Sigmoid colon (tissue), 4 donors: ENCODE results near the gene TEKT5.

Experiments
- POLR2A ChIP-seq, 2 donors: fragments of 450-650 bp; IDR thresholded peaks; one replicate each; pipeline ENCODE4 v1.6.1; 2016; ENCODE audit warnings: antibody characterized with exemption in 2 of 2, mild to moderate bottlenecking in 2 of 2, moderate library complexity in 2 of 2
- POLR2AphosphoS5 ChIP-seq, 4 donors: sonication (generic); formaldehyde crosslinking; IDR thresholded peaks; one replicate each; pipeline ENCODE4 v1.6.1; 2017; ENCODE audit warnings: antibody characterized with exemption in 4 of 4
- TF ChIP-seq, protein P1 (sequence below), 4 experiments: fragments of 450-650 bp in 3 of 4; fragments of 200-600 bp in 1 of 4; IDR thresholded peaks; one replicate each; pipeline ENCODE4 v1.5.1; 2016 to 2019; ENCODE audit warnings: antibody characterized with exemption in 4 of 4, mild to moderate bottlenecking in 3 of 4, moderate library complexity in 2 of 4

DNA sequence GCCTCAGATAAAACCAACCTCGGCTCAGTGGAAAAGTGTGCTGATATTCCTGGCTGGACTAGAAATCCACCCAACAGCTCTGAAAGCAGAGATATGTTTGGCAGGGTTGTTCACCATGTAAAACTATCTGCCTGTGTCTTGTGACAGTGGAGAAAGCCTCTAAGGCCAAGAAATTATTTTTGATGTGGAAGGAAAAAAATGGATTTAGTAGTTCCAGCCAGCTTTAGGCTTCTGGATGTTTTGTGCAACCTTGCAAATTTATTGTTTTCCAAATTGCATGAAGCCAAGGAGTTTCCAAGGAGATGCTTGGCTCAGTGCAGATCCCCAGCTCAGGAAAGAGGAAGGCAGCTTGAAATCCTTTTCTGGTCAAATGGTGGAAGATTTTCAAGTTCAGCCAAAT, 31.6 kb downstream of the TEKT5 start:
- TF ChIP-seq, protein P1, sequence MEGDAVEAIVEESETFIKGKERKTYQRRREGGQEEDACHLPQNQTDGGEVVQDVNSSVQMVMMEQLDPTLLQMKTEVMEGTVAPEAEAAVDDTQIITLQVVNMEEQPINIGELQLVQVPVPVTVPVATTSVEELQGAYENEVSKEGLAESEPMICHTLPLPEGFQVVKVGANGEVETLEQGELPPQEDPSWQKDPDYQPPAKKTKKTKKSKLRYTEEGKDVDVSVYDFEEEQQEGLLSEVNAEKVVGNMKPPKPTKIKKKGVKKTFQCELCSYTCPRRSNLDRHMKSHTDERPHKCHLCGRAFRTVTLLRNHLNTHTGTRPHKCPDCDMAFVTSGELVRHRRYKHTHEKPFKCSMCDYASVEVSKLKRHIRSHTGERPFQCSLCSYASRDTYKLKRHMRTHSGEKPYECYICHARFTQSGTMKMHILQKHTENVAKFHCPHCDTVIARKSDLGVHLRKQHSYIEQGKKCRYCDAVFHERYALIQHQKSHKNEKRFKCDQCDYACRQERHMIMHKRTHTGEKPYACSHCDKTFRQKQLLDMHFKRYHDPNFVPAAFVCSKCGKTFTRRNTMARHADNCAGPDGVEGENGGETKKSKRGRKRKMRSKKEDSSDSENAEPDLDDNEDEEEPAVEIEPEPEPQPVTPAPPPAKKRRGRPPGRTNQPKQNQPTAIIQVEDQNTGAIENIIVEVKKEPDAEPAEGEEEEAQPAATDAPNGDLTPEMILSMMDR (IDR thresholded peaks at IDR 0.05), result no peak
- TF ChIP-seq POLR2A (IDR thresholded peaks at IDR 0.05) (no peak), POLR2AphosphoS5 (IDR thresholded peaks at IDR 0.05) (peak in 1 of 4 donors; percentile 27)
